ENCODE data around the gene PRMT7. TPM values are rescaled to one million over a fixed set of nuclear protein-coding genes. Genes with fewer than 3 reads are reported as not detected.

The PRMT7 gene
- total RNA-seq, result 32.9 and 48.4 TPM in 2 replicates

GRCh38 chr16:68310774-68311511 is at the start of gene PRMT7, which contains the start of gene SLC7A6OS:
Gene PRMT7 (plus strand): TSS chr16:68311019. CDS start chr16:68315980, 4,961 bp downstream.
Gene SLC7A6OS (minus strand): TSS chr16:68310946. CDS start chr16:68310926, 20 bp downstream.
- peak; percentile 66 for DNase-seq (ENCODE audit: low read depth, low spot score)

- no peak for DNase-seq (ENCODE audit: low read depth, low spot score)
These were observed 47.2 kb upstream of the PRMT7 start for GRCh38 chr16:68263559-68264127.

GRCh38 chr16:68264128-68265077 is 46.4 kb upstream of the PRMT7 start, which contains the start of gene SLC7A6:
Gene SLC7A6 (plus strand): TSS chr16:68264526. CDS start chr16:68274727, 10,201 bp downstream.
- DNase-seq (ENCODE audit: low read depth, low spot score), result no peak

GRCh38 chr16:68265078-68265920 is 45.5 kb upstream of the PRMT7 start:
- no peak for DNase-seq (ENCODE audit: low read depth, low spot score)

GRCh38 chr16:68267612-68268405 is 43.0 kb upstream of the PRMT7 start:
- DNase-seq (ENCODE audit: low read depth, low spot score), result no peak

- DNase-seq (ENCODE audit: low read depth, low spot score), result no peak
These were observed 41.0 kb upstream of the PRMT7 start for GRCh38 chr16:68269793-68270192.

GRCh38 chr16:68270353-68270752 is 40.5 kb upstream of the PRMT7 start:
- no peak for DNase-seq (ENCODE audit: low read depth, low spot score)

- no peak for DNase-seq (ENCODE audit: low read depth, low spot score)
These were observed 38.2 kb upstream of the PRMT7 start for GRCh38 chr16:68272507-68273209.

GRCh38 chr16:68273459-68273858 is 37.4 kb upstream of the PRMT7 start:
- no peak for DNase-seq (ENCODE audit: low read depth, low spot score)

- no peak for DNase-seq (ENCODE audit: low read depth, low spot score)
These were observed 36.9 kb upstream of the PRMT7 start for GRCh38 chr16:68273896-68274295.

GRCh38 chr16:68274441-68274840 is 36.4 kb upstream of the PRMT7 start:
- DNase-seq (ENCODE audit: low read depth, low spot score), result no peak

- DNase-seq (ENCODE audit: low read depth, low spot score), result no peak
These were observed 35.1 kb upstream of the PRMT7 start for GRCh38 chr16:68275611-68276191.

- DNase-seq (ENCODE audit: low read depth, low spot score), result no peak
These were observed 34.6 kb upstream of the PRMT7 start for GRCh38 chr16:68276223-68276622.

- DNase-seq (ENCODE audit: low read depth, low spot score), result no peak
These were observed 30.9 kb upstream of the PRMT7 start for GRCh38 chr16:68279726-68280558.

GRCh38 chr16:68281368-68282063 is 29.3 kb upstream of the PRMT7 start:
- DNase-seq (ENCODE audit: low read depth, low spot score), result no peak

GRCh38 chr16:68282064-68282452 is 28.8 kb upstream of the PRMT7 start:
- DNase-seq (ENCODE audit: low read depth, low spot score), result no peak

GRCh38 chr16:68283346-68283745 is 27.5 kb upstream of the PRMT7 start:
- DNase-seq (ENCODE audit: low read depth, low spot score), result no peak
